B cell (primary cell): ENCODE data around the gene CCIN. TPM values are rescaled to one million over a fixed set of nuclear protein-coding genes. Genes with fewer than 3 reads are reported as not detected.
A peak's percentile ranks its signal among the peaks of the same experiment; 100 is the strongest.

Experiments
- ATAC-seq: fragments of 200-7000 bp; cut with Tn5 transposase; one replicate; pipeline ENCODE4 v1.10.0; 2021; ENCODE audit warnings: low read depth, mild to moderate bottlenecking, moderate number of reproducible peaks, moderate library complexity
- CTCF ChIA-PET: fragments of 350-600 bp; sonication (Branson Sonifier 250); formaldehyde crosslinking; loops from one replicate; lab custom pipeline; 2021; ENCODE audit warnings: antibody characterized with exemption, inconsistent platforms; lab: Charles Lee
- POLR2A ChIA-PET: fragments of 350-600 bp; sonication (Branson Sonifier 250); formaldehyde crosslinking; loops from one replicate; lab custom pipeline; 2021; ENCODE audit warnings: antibody characterized with exemption; lab: Charles Lee
- DNase-seq: peaks from one replicate; pipeline ENCODE4 v3.0.0; 2013
- H2AFZ ChIP-seq: 2 replicates; pipeline ENCODE4 v1.6.1; 2012; ENCODE audit warnings: mild to moderate bottlenecking, low read depth, low read length; ENCODE audit not compliant: insufficient read depth, poor library complexity, severe bottlenecking
- H3K27ac ChIP-seq, 2 donors: 1 replicate in 1 of 2; 2 replicates in 1 of 2; pipeline ENCODE4 v1.5.1; 2012 to 2013; ENCODE audit warnings: low read length in 2 of 2, mild to moderate bottlenecking in 2 of 2, moderate library complexity in 1 of 2
- H3K27me3 ChIP-seq, 4 experiments: fragments of 200-600 bp in 1 of 4; sonication (generic) in 1 of 4; replicated peaks in 1 of 4; 1 replicate in 2 of 4; 2 replicates in 2 of 4; pipeline versions ENCODE4 v1.6.1 to v1.7.0; 2013 to 2016; ENCODE audit warnings: low read length in 3 of 4, mild to moderate bottlenecking in 2 of 4, mixed read lengths in 1 of 4, moderate library complexity in 1 of 4; ENCODE audit not compliant: insufficient read depth in 4 of 4, control insufficient read depth in 3 of 4; ENCODE audit errors: control extremely low read depth in 1 of 4
- H3K36me3 ChIP-seq, 2 experiments: replicated peaks in 1 of 2; 1 replicate in 1 of 2; 2 replicates in 1 of 2; pipeline versions ENCODE4 v1.6.1 to v1.7.1; 2013; ENCODE audit warnings: low read length in 1 of 2; ENCODE audit not compliant: insufficient read depth in 2 of 2, control insufficient read depth in 1 of 2; ENCODE audit errors: control extremely low read depth in 1 of 2, extremely low read depth in 1 of 2
- H3K4me1 ChIP-seq, 2 donors: fragments of 200-600 bp in 1 of 2; sonication (generic) in 1 of 2; 1 replicate in 1 of 2; 2 replicates in 1 of 2; pipeline versions ENCODE4 v1.5.1 to v1.6.1; 2013 to 2017; ENCODE audit warnings: low read length in 2 of 2; ENCODE audit not compliant: control insufficient read depth in 2 of 2, insufficient read depth in 2 of 2
- H3K4me2 ChIP-seq: replicated peaks from 2 replicates; pipeline ENCODE3; 2012; ENCODE audit warnings: mild to moderate bottlenecking, low read depth, low read length; ENCODE audit not compliant: poor library complexity, severe bottlenecking
- H3K4me3 ChIP-seq, 5 experiments: fragments of 200-600 bp in 1 of 5; sonication (generic) in 1 of 5; 1 replicate in 3 of 5; 2 replicates in 2 of 5; pipeline versions ENCODE4 v1.5.1 to v1.7.0; 2011 to 2016; ENCODE audit warnings: low read length in 4 of 5, mild to moderate bottlenecking in 4 of 5, low read depth in 2 of 5, control low read depth in 1 of 5, moderate library complexity in 1 of 5; ENCODE audit not compliant: insufficient read depth in 1 of 5; ENCODE audit errors: control extremely low read depth in 1 of 5, extremely low read depth in 1 of 5
- H3K79me2 ChIP-seq: fragments of 200-600 bp; sonication (generic); one replicate; pipeline ENCODE4 v1.6.0; 2016; ENCODE audit warnings: low read length; ENCODE audit not compliant: control insufficient read depth, insufficient read depth
- H3K9ac ChIP-seq: fragments of 200-600 bp; sonication (generic); 2 replicates; pipeline ENCODE4 v1.6.1; 2017; ENCODE audit warnings: mild to moderate bottlenecking, low read length, moderate library complexity
- H3K9me3 ChIP-seq, 3 donors: one replicate each; pipeline versions ENCODE4 v1.6.1 to v1.7.1; 2013; ENCODE audit warnings: low read length in 2 of 3; ENCODE audit not compliant: control insufficient read depth in 2 of 3, insufficient read depth in 1 of 3; ENCODE audit errors: control extremely low read depth in 1 of 3
- H4K20me1 ChIP-seq: 2 replicates; pipeline ENCODE4 v1.6.0; 2012; ENCODE audit warnings: mild to moderate bottlenecking, low read length; ENCODE audit not compliant: insufficient read depth, control insufficient read depth, poor library complexity, severe bottlenecking
- H3K27ac Mint-ChIP-seq: one replicate; pipeline ENCODE4 v1.8.0; 2021; ENCODE audit warnings: mixed read lengths
- H3K27me3 Mint-ChIP-seq: one replicate; pipeline ENCODE4 v1.8.0; 2021; ENCODE audit warnings: mixed read lengths
- H3K4me1 Mint-ChIP-seq: one replicate; pipeline ENCODE4 v1.8.0; 2021; ENCODE audit warnings: mixed read lengths
- H3K4me3 Mint-ChIP-seq: one replicate; pipeline ENCODE4 v1.8.0; 2021; ENCODE audit warnings: mixed read lengths
- H3K9me3 Mint-ChIP-seq: one replicate; pipeline ENCODE4 v1.8.0; 2022; ENCODE audit warnings: mixed read lengths; ENCODE audit not compliant: insufficient read depth
- EZH2 ChIP-seq: IDR thresholded peaks from 2 replicates; pipeline ENCODE4 v1.6.1; 2012; ENCODE audit warnings: borderline replicate concordance, low read depth, mild to moderate bottlenecking, moderate library complexity, low read length; ENCODE audit not compliant: insufficient read depth, poor library complexity, severe bottlenecking
- WGBS: methylation state at CpG from one replicate; pipeline ENCODE4 v1.1.5; 2013; ENCODE audit warnings: missing lambda C conversion rate; ENCODE audit not compliant: insufficient coverage; 5-methylcytosine and 5-hydroxymethylcytosine counted together
- intact Hi-C: fragments of 100-400 bp; cut with micrococcal nuclease; formaldehyde crosslinking; loops from one replicate; pipeline ENCODE4 v1.10.0; 2022
- polyA plus RNA-seq: library from polyadenylated mRNA; depleted of rRNA; stranded (reverse); fragments of >200 nt; gene quantifications from 2 replicates; pipeline ENCODE4 v1.2.3, GENCODE V29; 2012
- total RNA-seq, 2 donors: library from RNA; stranded (reverse); fragments of 120-200 nt in 1 of 2; gene quantifications; 1 replicate in 1 of 2; 2 replicates in 1 of 2; pipeline versions ENCODE4 v1.2.3 to v1.2.4, GENCODE V29; 2013 to 2022
- TF ChIP-seq, protein P1 (sequence below): fragments of 200-600 bp; IDR thresholded peaks from one replicate; pipeline ENCODE4 v1.8.0; 2022; ENCODE audit warnings: antibody characterized with exemption, mild to moderate bottlenecking

CCIN gene
- total and polyA plus RNA-seq, 2 donors (not counting 1 experiment from before 2014, with no cell fraction given): 0.15 TPM; not detected in 1

DNA sequence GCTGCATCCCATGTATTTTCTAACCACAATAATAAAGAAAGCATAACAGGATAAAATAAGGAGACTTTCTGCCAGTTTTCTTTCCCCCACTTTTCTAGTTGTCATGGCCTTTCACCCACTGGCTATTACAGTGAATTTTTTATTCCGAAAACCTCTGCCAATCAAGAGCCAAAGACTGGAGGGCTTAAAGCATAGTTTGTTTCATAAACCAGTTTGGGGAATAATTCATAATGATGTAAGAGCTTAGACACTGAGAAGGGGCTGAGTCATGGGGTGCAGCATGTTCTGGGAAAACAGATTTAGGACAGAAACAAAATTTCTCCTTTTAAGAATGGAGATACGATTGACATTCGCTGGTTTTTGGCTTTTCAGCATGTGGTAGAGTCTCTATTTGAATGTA, 37.1 kb upstream of the CCIN start:
- no peak for DNase-seq
- Mint-ChIP-seq H3K9me3 (no peaks in the 10 kb centered on the region), H3K4me3 (no peak overlapping the region), H3K27ac (no peak overlapping the region), H3K27me3 (no peaks in the 10 kb centered on the region), H3K4me1 (peaks cover 20% of the 10 kb centered on the region)
- Histone ChIP-seq H3K4me2 (no peak overlapping the region), H3K4me1 (peaks cover 21 to 22% of the 10 kb centered on the region in 2 donors), H3K9me3 (no peaks in the 10 kb centered on the region), H2AFZ (no peak overlapping the region), H3K9ac (no peak overlapping the region), H3K79me2 (peaks cover 6% of the 10 kb centered on the region), H4K20me1 (no peaks in the 10 kb centered on the region), H3K27ac (no peak overlapping the region), H3K36me3 (no peaks in the 10 kb centered on the region), H3K27me3 (no peaks in the 10 kb centered on the region), H3K4me3 (no peak overlapping the region)
- intact Hi-C loops: no loop called here
- TF ChIP-seq, protein P1, sequence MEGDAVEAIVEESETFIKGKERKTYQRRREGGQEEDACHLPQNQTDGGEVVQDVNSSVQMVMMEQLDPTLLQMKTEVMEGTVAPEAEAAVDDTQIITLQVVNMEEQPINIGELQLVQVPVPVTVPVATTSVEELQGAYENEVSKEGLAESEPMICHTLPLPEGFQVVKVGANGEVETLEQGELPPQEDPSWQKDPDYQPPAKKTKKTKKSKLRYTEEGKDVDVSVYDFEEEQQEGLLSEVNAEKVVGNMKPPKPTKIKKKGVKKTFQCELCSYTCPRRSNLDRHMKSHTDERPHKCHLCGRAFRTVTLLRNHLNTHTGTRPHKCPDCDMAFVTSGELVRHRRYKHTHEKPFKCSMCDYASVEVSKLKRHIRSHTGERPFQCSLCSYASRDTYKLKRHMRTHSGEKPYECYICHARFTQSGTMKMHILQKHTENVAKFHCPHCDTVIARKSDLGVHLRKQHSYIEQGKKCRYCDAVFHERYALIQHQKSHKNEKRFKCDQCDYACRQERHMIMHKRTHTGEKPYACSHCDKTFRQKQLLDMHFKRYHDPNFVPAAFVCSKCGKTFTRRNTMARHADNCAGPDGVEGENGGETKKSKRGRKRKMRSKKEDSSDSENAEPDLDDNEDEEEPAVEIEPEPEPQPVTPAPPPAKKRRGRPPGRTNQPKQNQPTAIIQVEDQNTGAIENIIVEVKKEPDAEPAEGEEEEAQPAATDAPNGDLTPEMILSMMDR: no peak
- TF ChIP-seq EZH2: no peak
- WGBS: 90% methylated on average over 2 of the region's 3 CpGs
- no peak for ATAC-seq
- ChIA-PET POLR2A (no interaction called here), CTCF (interaction anchor here (1.8 to 4.1 kb wide), 2 partner anchors 27 to 29 kb away, joined by 6 to 14 read pairs; no protein-coding TSS in a partner anchor)

DNA sequence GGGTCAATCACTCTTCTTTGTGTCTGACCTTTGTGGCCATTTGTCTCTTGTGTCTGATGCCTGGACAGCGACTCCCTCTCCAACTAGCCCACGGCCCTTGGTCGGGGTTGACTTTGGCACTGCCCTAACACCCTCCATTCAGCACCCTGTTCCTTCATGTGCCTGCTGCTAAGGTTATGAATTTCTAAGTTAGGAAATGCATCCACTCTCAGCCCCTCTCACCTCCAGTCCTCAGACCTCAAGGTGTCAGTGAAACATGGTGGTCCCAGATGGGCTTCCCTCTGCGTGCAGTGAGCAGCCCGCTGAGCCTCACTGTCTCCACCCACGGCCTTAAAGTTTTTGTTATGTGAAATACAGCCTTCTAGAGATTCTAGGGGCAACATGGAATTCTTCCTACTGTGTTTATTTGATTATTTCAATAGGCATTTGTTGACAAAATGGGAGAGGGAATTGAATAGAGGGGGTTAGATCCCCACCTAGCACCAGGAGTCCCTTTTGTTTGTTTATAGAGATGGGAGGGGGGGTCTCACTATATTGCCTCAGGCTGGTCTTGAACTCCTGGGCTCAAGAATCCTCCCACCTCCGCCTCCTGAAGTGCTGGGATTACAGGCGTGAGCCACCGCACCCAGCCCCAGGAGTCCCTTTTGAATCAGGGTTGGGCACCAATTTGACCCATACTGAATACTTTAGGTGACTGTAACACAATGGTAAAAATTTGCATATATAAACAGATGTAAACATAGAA, 34.3 kb upstream of the CCIN start:
- no peak overlapping the region for H3K9ac ChIP-seq

More for the DNA sequence above, 34.3 kb upstream of the CCIN start:
- POLR2A ChIA-PET: no interaction called here
- peak overlapping the region; percentile 81 for H3K4me3 Mint-ChIP-seq
- Histone ChIP-seq H3K4me2 (no peak overlapping the region), H3K27me3 (no peaks in the 10 kb centered on the region), H3K36me3 (peaks cover 0 to 12% of the 10 kb centered on the region in 2 experiments), H3K79me2 (peaks cover 20% of the 10 kb centered on the region), H3K4me3 (no peak overlapping the region), H4K20me1 (peaks cover 14% of the 10 kb centered on the region), H3K27ac (no peak overlapping the region), H3K4me1 (peaks cover 23 to 24% of the 10 kb centered on the region in 2 donors), H2AFZ (no peak overlapping the region), H3K9me3 (no peaks in the 10 kb centered on the region)
- H3K27me3 Mint-ChIP-seq: no peaks in the 10 kb centered on the region
- CTCF ChIA-PET: no interaction called here
- no peaks in the 10 kb centered on the region for H3K9me3 Mint-ChIP-seq
- H3K4me1 Mint-ChIP-seq: peaks cover 35% of the 10 kb centered on the region
- TF ChIP-seq EZH2: no peak
- TF ChIP-seq, protein P1: no peak
- intact Hi-C loops: loop anchor here (5.0 kb wide), 1 partner anchor 122 kb away; the partner anchor contains the start of gene GNE
- ATAC-seq: no peak
- H3K27ac Mint-ChIP-seq: no peak overlapping the region
- DNase-seq: no peak
- WGBS: no CpG with 5 or more reads among the region's 9 CpGs
